OCI-LY3 (cell line): Measurements from ENCODE around the gene FARP1.

Experiments used
- CTCF ChIP-seq: fragments of 200-600, 300-600 bp; sonication (generic); IDR thresholded peaks from 2 replicates; pipeline ENCODE4 v1.5.1; 2014; ENCODE audit warnings: antibody characterized with exemption, low read length, low read depth
- EZH2phosphoT487 ChIP-seq: fragments of 200-600 bp; shearing (Covaris generic); IDR thresholded peaks from 2 replicates; pipeline ENCODE4 v1.6.1; 2018; ENCODE audit warnings: antibody characterized with exemption, mixed run types, low read depth

DNA sequence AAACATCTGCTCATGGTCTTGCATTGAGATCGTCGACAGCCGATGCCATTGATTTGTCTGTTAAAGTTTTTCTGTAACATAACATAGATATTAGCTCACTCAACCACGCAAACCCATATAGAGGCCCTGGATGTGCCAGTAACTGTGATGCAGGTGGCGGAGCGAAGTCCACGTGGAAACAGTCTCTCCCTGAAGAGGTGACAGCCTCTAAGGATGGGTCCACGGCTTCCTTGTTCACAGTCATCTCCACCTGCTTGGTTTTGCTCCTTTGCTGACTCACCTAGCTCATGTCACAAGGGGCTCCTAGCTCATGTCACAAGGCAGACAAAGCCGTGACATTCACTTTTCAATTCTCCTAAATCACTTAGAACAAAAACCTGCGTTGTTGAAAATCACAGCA, 42.4 kb upstream of the FARP1 start:
- TF ChIP-seq CTCF: no peak
- TF ChIP-seq EZH2phosphoT487: no peak
